Left renal cortex interstitium (tissue), 4 donors: Measurements from ENCODE around the gene APBA2. TPM values are rescaled to one million over a fixed set of nuclear protein-coding genes. Genes with fewer than 3 reads are reported as not detected.

Source experiments
- DNase-seq, 4 donors: peaks; one replicate each; pipeline ENCODE4 v3.0.0-alpha.2; 2013; ENCODE audit warnings: low read depth in 4 of 4, low spot score in 2 of 4, missing footprints in 1 of 4
- polyA plus RNA-seq, 4 donors: library from polyadenylated mRNA; unstranded; fragments of 120-200 nt; gene quantifications; one replicate each; pipeline ENCODE4 v1.2.1, GENCODE V29; 2013; ENCODE audit not compliant: insufficient read length in 4 of 4

Gene APBA2
- polyA plus RNA-seq, 4 donors: 11.7 to 19.3 (median 15.1) TPM

GRCh38 chr15:29071232-29071881 lies 185.6 kb downstream of the APBA2 start:
- DNase-seq: no peak

GRCh38 chr15:29071882-29072273 lies 186.1 kb downstream of the APBA2 start:
- DNase-seq: no peak

- no peak for DNase-seq
Measured at GRCh38 chr15:29072444-29072843, 186.7 kb downstream of the APBA2 start.

GRCh38 chr15:29074045-29074444 lies 188.3 kb downstream of the APBA2 start:
- no peak for DNase-seq

GRCh38 chr15:29078541-29078940 lies 192.8 kb downstream of the APBA2 start:
- DNase-seq: no peak

GRCh38 chr15:29079479-29079878 lies 193.7 kb downstream of the APBA2 start:
- DNase-seq: no peak

- DNase-seq: no peak
Measured at GRCh38 chr15:29081781-29082180, 196.0 kb downstream of the APBA2 start.

GRCh38 chr15:29083161-29083560 lies 197.4 kb downstream of the APBA2 start:
- DNase-seq: no peak

GRCh38 chr15:29083858-29084257 lies 198.1 kb downstream of the APBA2 start:
- no peak for DNase-seq

GRCh38 chr15:29086001-29086400 lies 200.2 kb downstream of the APBA2 start:
- DNase-seq: no peak

- no peak for DNase-seq
Measured at GRCh38 chr15:29086891-29087290, 201.1 kb downstream of the APBA2 start.

GRCh38 chr15:29087521-29088285 lies 201.9 kb downstream of the APBA2 start:
- no peak for DNase-seq

GRCh38 chr15:29088666-29089065 lies 202.9 kb downstream of the APBA2 start:
- no peak for DNase-seq

GRCh38 chr15:29089731-29090616 lies 204.2 kb downstream of the APBA2 start:
- DNase-seq: no peak

- DNase-seq: no peak
Measured at GRCh38 chr15:29090617-29091466, 205.1 kb downstream of the APBA2 start.

GRCh38 chr15:29091666-29092065 lies 205.9 kb downstream of the APBA2 start:
- DNase-seq: no peak

- DNase-seq: no peak
Measured at GRCh38 chr15:29092376-29093064, 206.7 kb downstream of the APBA2 start.

- no peak for DNase-seq
Measured at GRCh38 chr15:29093065-29093435, 207.3 kb downstream of the APBA2 start.

- no peak for DNase-seq
Measured at GRCh38 chr15:29093696-29094343, 208.0 kb downstream of the APBA2 start.
